Transverse colon (tissue), 4 donors: Measurements from ENCODE around the gene C7orf25.

Source experiments
- CTCF ChIP-seq, 5 experiments: fragments of 200-600 bp in 3 of 5; fragments of 450-650 bp in 2 of 5; sonication (generic) in 3 of 5; IDR thresholded peaks; 1 replicate in 2 of 5; 2 replicates in 3 of 5; pipeline ENCODE4 v1.5.1; 2016 to 2017; ENCODE audit warnings: antibody characterized with exemption in 5 of 5, inconsistent platforms in 3 of 5, mild to moderate bottlenecking in 2 of 5, moderate library complexity in 1 of 5
- EP300 ChIP-seq: sonication (generic); formaldehyde crosslinking; IDR thresholded peaks from one replicate; pipeline ENCODE4 v1.6.1; 2017; ENCODE audit warnings: antibody characterized with exemption, low read depth
- POLR2AphosphoS5 ChIP-seq, 3 donors: sonication (generic); formaldehyde crosslinking; IDR thresholded peaks; one replicate each; pipeline ENCODE4 v1.6.1; 2016; ENCODE audit warnings: antibody characterized with exemption in 3 of 3

- TF ChIP-seq CTCF (IDR thresholded peaks at IDR 0.05) (no peak), POLR2AphosphoS5 (IDR thresholded peaks at IDR 0.05) (no peak), EP300 (no peak)
Observed at GRCh38 chr7:42934291-42934690, 22.4 kb upstream of the C7orf25 start.
